Measurements from ENCODE around the gene RNF113A. TPM values are rescaled to one million over a fixed set of nuclear protein-coding genes. Genes with fewer than 3 reads are reported as not detected.
"Not testable (repeated sequence)": the region's sequence is repeated elsewhere in the genome, so short reads cannot be mapped to it uniquely, and the experiment has no call there.

The RNF113A gene
- total RNA-seq: 10 to 100 TPM; 33.0 to 36.2 TPM

- DNase-seq: peak; percentile 89
- H3K36me3 Mint-ChIP-seq (ENCODE audit: low read depth): peaks cover 26% of the 10 kb centered on the region
- peak within 1 kb of the TSS; percentile 95 for H3K4me3 Mint-ChIP-seq
- CTCF ChIA-PET: interaction anchor here (1.7 to 2.3 kb wide), 2 partner anchors 80 to 82 kb away, joined by 4 to 14 read pairs; partner anchors contain the start of gene RPL39
- no peaks in the 10 kb centered on the region for H3K9me3 Mint-ChIP-seq
- H3K27me3 Mint-ChIP-seq: no peaks in the 10 kb centered on the region
- H3K4me1 Mint-ChIP-seq: peaks cover 21% of the 10 kb centered on the region
- H3K27ac Mint-ChIP-seq: peak within 1 kb of the TSS; percentile 99
- POLR2A ChIA-PET: interaction anchor here (1.0 to 4.7 kb wide), 14 partner anchors 8 to 298 kb away, joined by 3 to 61 read pairs (median 6); partner anchors contain the start of genes RPL39, SOWAHD and UPF3B
Measured at GRCh38 chrX:119871599-119872395, at the start of gene RNF113A, which contains the start of gene NDUFA1. Gene RNF113A (minus strand): TSS chrX:119871733. CDS start chrX:119871613, 120 bp downstream. Gene NDUFA1 (plus strand): TSS chrX:119871832. CDS start chrX:119871912, 80 bp downstream.

GRCh38 chrX:119919835-119920585 is 48.5 kb upstream of the RNF113A start:
- POLR2A ChIA-PET: no interaction called here
- no peaks in the 10 kb centered on the region for H3K9me3 Mint-ChIP-seq
- no peak for DNase-seq
- CTCF ChIA-PET: no interaction called here
- no peak overlapping the region for H3K27ac Mint-ChIP-seq
- H3K4me1 Mint-ChIP-seq: no peaks in the 10 kb centered on the region
- H3K36me3 Mint-ChIP-seq (ENCODE audit: low read depth): peaks cover 8% of the 10 kb centered on the region
- no peak overlapping the region for H3K4me3 Mint-ChIP-seq
- H3K27me3 Mint-ChIP-seq: no peaks in the 10 kb centered on the region

GRCh38 chrX:119917877-119918276 is 46.3 kb upstream of the RNF113A start:
- Mint-ChIP-seq H3K27me3 (no peaks in the 10 kb centered on the region), H3K4me1 (no peaks in the 10 kb centered on the region), H3K9me3 (no peaks in the 10 kb centered on the region), H3K4me3 (no peak overlapping the region), H3K36me3 (ENCODE audit: low read depth) (no peaks in the 10 kb centered on the region), H3K27ac (no peak overlapping the region)
- ChIA-PET POLR2A (no interaction called here), CTCF (no interaction called here)
- DNase-seq: no peak

GRCh38 chrX:119916310-119916709 is 44.8 kb upstream of the RNF113A start:
- Mint-ChIP-seq H3K9me3 (no peaks in the 10 kb centered on the region), H3K4me3 (no peak overlapping the region), H3K27me3 (no peaks in the 10 kb centered on the region), H3K27ac (no peak overlapping the region), H3K36me3 (ENCODE audit: low read depth) (no peaks in the 10 kb centered on the region), H3K4me1 (no peaks in the 10 kb centered on the region)
- ChIA-PET CTCF (interaction anchor here (0.6 kb wide), 2 partner anchors 1591 to 1666 kb away, joined by 3 read pairs; no protein-coding TSS in a partner anchor), POLR2A (no interaction called here)
- no peak for DNase-seq

GRCh38 chrX:119900976-119901375 is 29.4 kb upstream of the RNF113A start:
- H3K27ac Mint-ChIP-seq: no peak overlapping the region
- POLR2A ChIA-PET: no interaction called here
- DNase-seq: no peak
- no peaks in the 10 kb centered on the region for H3K27me3 Mint-ChIP-seq
- H3K4me3 Mint-ChIP-seq: no peak overlapping the region
- CTCF ChIA-PET: interaction anchor here (1.3 kb wide), 1 partner anchor 14 kb away, joined by 5 read pairs; no protein-coding TSS in a partner anchor
- H3K36me3 Mint-ChIP-seq (ENCODE audit: low read depth): no peaks in the 10 kb centered on the region
- H3K9me3 Mint-ChIP-seq: no peaks in the 10 kb centered on the region
- H3K4me1 Mint-ChIP-seq: peaks cover 4% of the 10 kb centered on the region

- no peak for DNase-seq
- no peaks in the 10 kb centered on the region for H3K9me3 Mint-ChIP-seq
- CTCF ChIA-PET: no interaction called here
- peaks cover 4% of the 10 kb centered on the region for H3K4me1 Mint-ChIP-seq
- no peak overlapping the region for H3K27ac Mint-ChIP-seq
- H3K4me3 Mint-ChIP-seq: no peak overlapping the region
- no peaks in the 10 kb centered on the region for H3K27me3 Mint-ChIP-seq
- no peaks in the 10 kb centered on the region for H3K36me3 Mint-ChIP-seq (ENCODE audit: low read depth)
- POLR2A ChIA-PET: no interaction called here
Measured at GRCh38 chrX:119899125-119899524, 27.6 kb upstream of the RNF113A start.

GRCh38 chrX:119895843-119896326 is 24.4 kb upstream of the RNF113A start, which contains the start of gene AKAP14:
Gene AKAP14 (plus strand): TSS chrX:119895893. CDS start chrX:119903224, 7,331 bp downstream.
- DNase-seq: no peak
- Mint-ChIP-seq H3K4me3 (no peak within 1 kb of the TSS), H3K36me3 (ENCODE audit: low read depth) (no peaks in the 10 kb centered on the region), H3K9me3 (no peaks in the 10 kb centered on the region), H3K27me3 (no peaks in the 10 kb centered on the region), H3K4me1 (peaks cover 3% of the 10 kb centered on the region), H3K27ac (no peak within 1 kb of the TSS)
- POLR2A ChIA-PET: no interaction called here
- CTCF ChIA-PET: no interaction called here

- CTCF ChIA-PET; H3K4me1 Mint-ChIP-seq; DNase-seq; H3K9me3 Mint-ChIP-seq; H3K27ac Mint-ChIP-seq; H3K27me3 Mint-ChIP-seq; H3K4me3 Mint-ChIP-seq; POLR2A ChIA-PET; H3K36me3 Mint-ChIP-seq (ENCODE audit: low read depth): not testable (repeated sequence)
Measured at GRCh38 chrX:119891961-119892692, 20.6 kb upstream of the RNF113A start.

GRCh38 chrX:119890626-119891025 is 19.1 kb upstream of the RNF113A start:
- H3K4me3 Mint-ChIP-seq; H3K36me3 Mint-ChIP-seq (ENCODE audit: low read depth); H3K27me3 Mint-ChIP-seq; DNase-seq; H3K9me3 Mint-ChIP-seq; H3K27ac Mint-ChIP-seq; CTCF ChIA-PET; POLR2A ChIA-PET: not testable (repeated sequence)
- peaks cover 12% of the 10 kb centered on the region for H3K4me1 Mint-ChIP-seq

GRCh38 chrX:119887721-119888425 is 16.3 kb upstream of the RNF113A start:
- Mint-ChIP-seq H3K27ac (no peak overlapping the region), H3K36me3 (ENCODE audit: low read depth) (no peaks in the 10 kb centered on the region), H3K4me1 (peaks cover 12% of the 10 kb centered on the region), H3K9me3 (no peaks in the 10 kb centered on the region), H3K27me3 (no peaks in the 10 kb centered on the region), H3K4me3 (peak overlapping the region; percentile 35)
- ChIA-PET POLR2A (interaction anchor here (1.5 to 1.8 kb wide), 2 partner anchors 35 to 96 kb away, joined by 6 to 7 read pairs; partner anchors contain the start of genes RPL39 and UPF3B), CTCF (interaction anchor here (0.6 to 1.9 kb wide), 6 partner anchors 9 to 217 kb away, joined by 3 to 11 read pairs (median 4); partner anchors contain the start of genes RPL39 and UPF3B)
- peak; percentile 70 for DNase-seq

GRCh38 chrX:119885554-119886428 is 14.3 kb upstream of the RNF113A start:
- Mint-ChIP-seq H3K9me3 (no peaks in the 10 kb centered on the region), H3K4me3 (peak overlapping the region; percentile 44), H3K4me1 (peaks cover 14% of the 10 kb centered on the region), H3K36me3 (ENCODE audit: low read depth) (no peaks in the 10 kb centered on the region), H3K27ac (peak overlapping the region; percentile 44), H3K27me3 (no peaks in the 10 kb centered on the region)
- ChIA-PET POLR2A (no interaction called here), CTCF (interaction anchor here (1.2 kb wide), 1 partner anchor 15 kb away, joined by 3 read pairs; no protein-coding TSS in a partner anchor)
- DNase-seq: peak; percentile 41

All from activated CD4-positive, alpha-beta memory T cell treated with anti-CD3 and anti-CD28 coated beads, Interleukin-2, amount 10 ng/mL, durations not matched to agents 7 days and 5 days (primary cell).